CD4-positive, alpha-beta T cell treated with Interleukin-21 for 1 hour (primary cell): ENCODE data around the gene NEU3.
"Not testable (repeated sequence)": the region's sequence is repeated elsewhere in the genome, so short reads cannot be mapped to it uniquely, and the experiment has no call there.

Source experiments
- DNase-seq: peaks from one replicate; pipeline ENCODE4 v3.0.0-alpha.2; 2020

NEU3 gene

GRCh38 chr11:75031771-75032549 is 43.2 kb downstream of the NEU3 start:
- DNase-seq: peak; percentile 44

DNA sequence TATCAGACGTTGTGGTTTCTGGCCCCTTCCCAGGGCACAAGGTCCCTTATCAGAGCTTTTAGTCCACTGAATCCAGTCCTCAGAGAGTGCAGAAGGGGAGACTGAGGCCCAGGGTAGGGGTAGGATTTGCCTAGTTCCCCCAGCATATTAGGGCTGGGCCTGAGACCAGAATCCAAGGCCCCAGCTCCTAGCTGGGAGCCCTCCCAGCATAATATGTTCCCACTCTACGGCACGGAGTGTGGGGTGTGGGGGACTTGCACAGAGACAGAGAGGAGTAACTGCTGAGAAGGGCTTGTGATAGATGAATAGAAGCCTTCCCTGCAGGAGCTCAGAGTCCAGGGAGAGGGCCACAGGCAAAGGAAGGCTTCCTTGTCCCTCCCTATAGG is 43.8 kb downstream of the NEU3 start:
- no peak for DNase-seq

DNA sequence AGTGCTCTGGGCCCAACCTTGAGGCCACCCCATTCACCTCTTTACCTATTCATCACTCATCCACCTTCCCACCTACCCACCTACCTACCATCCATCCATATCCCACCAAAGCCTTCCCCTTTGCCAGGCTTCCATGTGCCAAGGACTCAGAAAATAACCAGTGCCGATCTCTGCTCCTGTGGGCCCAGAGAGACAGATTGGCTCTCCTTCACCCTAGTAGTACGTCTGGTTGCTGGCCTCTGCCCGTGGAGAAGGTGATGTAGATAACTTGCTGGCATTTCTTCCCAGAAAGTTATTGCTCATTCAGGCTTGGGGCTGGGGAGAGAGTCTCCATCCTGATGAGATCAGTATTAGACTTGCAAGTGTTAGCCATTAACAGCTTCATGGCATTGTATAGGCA is 45.2 kb downstream of the NEU3 start:
- no peak for DNase-seq

GRCh38 chr11:75035256-75035655 is 46.5 kb downstream of the NEU3 start:
- no peak for DNase-seq

GRCh38 chr11:75035911-75036565 is 47.3 kb downstream of the NEU3 start:
- no peak for DNase-seq

- no peak for DNase-seq
Observed at GRCh38 chr11:75040167-75040770, 51.5 kb downstream of the NEU3 start.

DNA sequence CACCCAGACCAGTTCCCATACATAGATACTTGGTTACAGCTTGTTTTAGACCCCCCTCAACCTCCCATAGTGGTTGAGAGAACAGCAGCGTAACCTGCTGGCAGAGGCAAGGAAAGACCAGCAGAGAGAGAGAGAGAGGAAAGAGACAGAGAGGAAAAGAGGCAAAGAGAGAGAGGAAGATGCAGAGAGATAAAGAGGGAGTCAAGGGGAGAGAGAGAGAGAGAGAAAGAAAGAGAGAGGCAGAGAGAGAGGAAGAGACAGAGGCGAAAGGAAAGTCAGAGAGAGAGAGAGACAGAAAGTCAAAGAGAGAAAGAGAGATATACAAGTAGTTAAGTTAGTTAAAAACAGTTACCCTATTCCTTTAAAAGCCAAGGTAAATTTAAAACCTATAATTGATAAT is 52.5 kb downstream of the NEU3 start:
- no peak for DNase-seq

- not testable (repeated sequence) for DNase-seq
Observed at GRCh38 chr11:75041821-75042220, 53.1 kb downstream of the NEU3 start.

- DNase-seq: not testable (repeated sequence)
Observed at GRCh38 chr11:75044381-75045170, 55.8 kb downstream of the NEU3 start.

DNA sequence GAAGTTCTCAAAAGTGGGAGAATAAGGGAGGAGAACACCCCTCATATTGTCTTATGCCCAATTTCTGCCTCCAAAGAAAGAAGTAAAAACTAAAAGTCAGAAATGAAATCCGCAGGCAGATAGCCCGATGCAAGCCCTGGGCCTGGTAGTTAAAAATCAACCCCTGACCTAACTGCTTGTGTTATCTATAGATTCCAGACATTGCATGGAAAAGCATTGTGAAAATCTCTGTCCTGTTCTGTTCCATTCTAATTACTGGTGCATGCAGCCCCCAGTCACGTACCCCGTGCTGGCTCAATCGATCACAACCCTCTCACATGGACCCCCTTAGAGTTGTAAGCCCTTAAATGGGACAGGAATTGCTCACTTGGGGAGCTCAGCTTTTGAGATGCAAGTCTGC is 57.9 kb downstream of the NEU3 start:
- not testable (repeated sequence) for DNase-seq

DNA sequence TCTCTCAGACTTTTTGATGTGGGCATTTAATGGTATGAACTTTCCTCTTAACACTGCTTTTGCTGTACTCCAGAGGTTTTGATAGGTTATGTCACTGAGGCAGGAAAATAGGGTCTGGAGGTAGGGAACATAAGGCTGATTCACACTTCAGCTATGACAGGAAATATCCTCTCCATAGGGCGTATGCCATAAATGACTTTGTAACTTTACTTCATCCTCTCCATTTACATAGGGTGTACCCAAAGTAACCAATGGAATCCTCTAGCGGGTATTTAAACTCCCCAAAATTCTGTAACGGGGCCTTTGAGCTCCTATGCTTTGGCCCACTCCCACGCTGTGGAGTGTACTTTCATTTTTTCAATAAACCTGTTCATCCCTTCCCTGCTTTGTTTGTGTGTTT is 58.5 kb downstream of the NEU3 start:
- no peak for DNase-seq

GRCh38 chr11:75049501-75050266 is 61.0 kb downstream of the NEU3 start:
- DNase-seq: not testable (repeated sequence)

DNA sequence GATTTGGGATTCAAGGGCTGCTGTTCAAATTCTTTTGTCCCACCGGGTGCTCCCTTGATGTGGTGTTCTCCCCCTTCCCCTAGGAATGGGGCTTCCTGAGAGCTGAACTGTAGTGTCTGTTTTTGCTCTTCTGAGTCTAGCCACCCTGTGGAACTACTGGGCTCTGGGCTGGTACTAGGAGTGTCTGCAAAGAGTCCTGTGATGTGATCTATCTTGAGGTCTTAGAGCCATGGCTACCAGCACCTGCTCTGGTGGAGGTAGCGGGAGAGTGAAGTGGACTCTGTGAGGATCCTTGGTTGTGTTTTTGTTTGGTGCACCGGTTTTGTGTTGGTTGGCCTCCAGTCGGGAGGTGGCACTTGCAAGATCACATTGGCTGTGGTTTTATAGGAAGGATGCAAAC is 61.8 kb downstream of the NEU3 start:
- no peak for DNase-seq

- DNase-seq: no peak
Observed at GRCh38 chr11:75051043-75051442, 62.3 kb downstream of the NEU3 start.

DNA sequence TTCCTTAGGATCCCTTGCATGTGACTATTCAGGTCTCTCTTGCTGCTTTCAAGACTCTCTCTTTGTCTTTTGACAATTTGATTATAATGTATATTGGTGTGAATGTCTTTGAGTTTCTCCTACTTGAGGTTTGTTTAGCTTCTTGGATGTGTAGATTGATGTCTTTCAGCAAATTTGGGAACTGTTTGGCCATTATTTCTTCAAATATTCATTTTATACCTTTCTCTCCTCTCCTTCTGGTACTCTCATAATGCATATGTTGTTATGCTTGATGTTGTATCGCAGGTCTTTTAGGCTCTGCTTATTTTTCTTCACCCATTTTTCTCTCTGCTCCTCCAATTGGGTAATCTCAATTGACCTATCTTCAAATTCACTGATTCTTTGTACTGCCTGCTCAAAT is 63.7 kb downstream of the NEU3 start:
- DNase-seq: no peak

DNA sequence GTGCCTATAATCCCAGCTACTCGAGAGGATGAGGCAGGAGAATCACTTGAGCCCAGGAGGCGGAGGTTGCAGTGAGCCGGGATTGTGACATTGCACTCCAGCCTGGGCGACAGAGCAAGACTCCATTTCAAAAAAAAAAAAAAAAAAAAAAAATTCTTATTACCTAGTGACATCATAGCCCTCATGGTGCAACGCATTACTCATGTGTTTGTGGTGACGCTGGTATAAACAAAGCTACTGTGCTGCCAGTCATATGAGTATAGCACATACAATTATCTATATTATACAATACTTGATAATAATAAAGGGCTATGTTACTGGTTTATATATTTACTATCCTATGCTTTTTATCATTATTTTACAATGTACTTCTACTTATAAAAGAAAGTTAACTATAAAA is 66.8 kb downstream of the NEU3 start:
- DNase-seq: no peak

GRCh38 chr11:75056814-75057213 is 68.1 kb downstream of the NEU3 start:
- DNase-seq: no peak

DNA sequence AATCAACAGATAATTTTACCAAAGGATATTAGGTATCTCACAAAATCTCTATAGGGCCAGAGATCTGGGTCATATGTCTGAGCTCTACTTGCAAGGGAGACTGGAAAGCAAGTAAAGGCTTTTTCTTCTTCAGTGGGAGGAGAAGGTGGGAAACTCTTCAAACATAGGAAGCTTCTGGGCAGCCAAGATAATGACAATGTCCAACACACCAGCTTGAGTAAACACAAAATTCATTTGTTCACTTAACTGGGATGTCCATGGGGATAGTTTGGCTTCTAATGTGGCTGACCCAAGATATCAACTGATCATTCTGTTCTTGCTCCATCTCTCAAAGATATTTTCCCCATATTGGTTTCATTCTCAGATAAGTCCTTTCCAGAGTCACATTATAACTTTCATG is 70.6 kb downstream of the NEU3 start:
- no peak for DNase-seq

GRCh38 chr11:75063741-75064314 is 75.1 kb downstream of the NEU3 start:
- no peak for DNase-seq

DNA sequence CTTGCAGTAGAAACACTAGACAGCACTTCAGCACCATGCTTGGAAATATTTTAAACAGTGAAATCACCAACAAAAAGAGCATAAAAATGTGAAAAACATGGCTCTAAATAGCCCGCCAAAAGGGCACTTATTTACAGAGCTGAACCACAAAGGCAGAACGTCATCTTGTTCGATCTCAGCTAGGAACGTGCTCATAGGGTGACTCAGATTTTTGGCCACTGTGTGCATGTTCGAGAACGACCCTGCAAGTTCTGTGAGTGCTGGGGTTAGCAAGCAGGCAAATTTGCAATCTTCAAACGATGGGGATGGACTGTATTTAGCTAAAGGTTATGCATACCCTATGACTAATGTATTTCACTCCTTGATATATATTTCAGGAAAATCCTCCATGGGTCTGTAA is 77.3 kb downstream of the NEU3 start:
- no peak for DNase-seq
